G401 (cell line): ENCODE results near the gene PPOX. TPM values are rescaled to one million over a fixed set of nuclear protein-coding genes. Genes with fewer than 3 reads are reported as not detected.

ENCODE experiments used
- DNase-seq: peaks from one replicate; pipeline ENCODE4 v3.0.0-alpha.2; 2015; ENCODE audit warnings: low spot score
- in situ Hi-C: cut with HindIII; loops from 2 replicates; pipeline ENCODE4 v1.10.0; 2016; ENCODE audit warnings: low sequenced_read_pairs, mixed read lengths
- total RNA-seq: library from RNA; depleted of rRNA; stranded (reverse); fragments of >200 nt; shearing (Covaris generic); gene quantifications from 2 replicates; pipeline ENCODE4 v1.2.3, GENCODE V29; 2014

PPOX gene
- total RNA-seq, 1 experiment from 2014 or later = 27.2 TPM

GRCh38 chr1:161140755-161141400 is 25.3 kb upstream of the PPOX start:
- DNase-seq = no peak

GRCh38 chr1:161145832-161146231 is 20.4 kb upstream of the PPOX start:
- DNase-seq = no peak
- in situ Hi-C loops = loop anchor here (10.0 kb wide), 1 partner anchor 101 kb away; the partner anchor contains the start of gene USF1

More at GRCh38 chr1:161140755-161141400, 25.3 kb upstream of the PPOX start:
- in situ Hi-C loops = loop anchor here (10.0 kb wide), 1 partner anchor 96 kb away; the partner anchor contains the start of gene USF1

- no peak for DNase-seq
- in situ Hi-C loops = no loop called here
Observed at GRCh38 chr1:161153176-161153575, 13.1 kb upstream of the PPOX start.

GRCh38 chr1:161153682-161154337 is 12.4 kb upstream of the PPOX start, which contains the start of gene UFC1:
Gene UFC1, plus strand, starts transcription at chr1:161153978. Its CDS starts 20 bp downstream, at chr1:161153998.
- DNase-seq = peak; percentile 93
- in situ Hi-C loops = no loop called here

- in situ Hi-C loops = no loop called here
- DNase-seq = no peak
Observed at GRCh38 chr1:161157867-161158266, 8.4 kb upstream of the PPOX start.

GRCh38 chr1:161158316-161159010 is 7.8 kb upstream of the PPOX start:
- no peak for DNase-seq
- in situ Hi-C loops = no loop called here

GRCh38 chr1:161159087-161159912 is 6.9 kb upstream of the PPOX start, which contains the start of gene USP21:
Gene USP21, plus strand, starts transcription at chr1:161159500. Its CDS starts 1,141 bp downstream, at chr1:161160641.
- in situ Hi-C loops = no loop called here
- DNase-seq = peak; percentile 94

- DNase-seq = no peak
- in situ Hi-C loops = no loop called here
Observed at GRCh38 chr1:161159913-161160243, 6.3 kb upstream of the PPOX start.

GRCh38 chr1:161160671-161161145 is 5.5 kb upstream of the PPOX start:
- DNase-seq = no peak
- in situ Hi-C loops = no loop called here

- DNase-seq = no peak
- in situ Hi-C loops = no loop called here
Observed at GRCh38 chr1:161161652-161162051, 4.6 kb upstream of the PPOX start.

GRCh38 chr1:161162052-161162451 is 4.2 kb upstream of the PPOX start:
- DNase-seq = no peak
- in situ Hi-C loops = no loop called here

GRCh38 chr1:161162806-161163205 is 3.4 kb upstream of the PPOX start:
- in situ Hi-C loops = no loop called here
- no peak for DNase-seq

GRCh38 chr1:161163793-161164192 is 2.4 kb upstream of the PPOX start:
- in situ Hi-C loops = no loop called here
- no peak for DNase-seq

GRCh38 chr1:161164901-161165610 is 1.2 kb upstream of the PPOX start:
- in situ Hi-C loops = no loop called here
- DNase-seq = peak; percentile 26

- DNase-seq = peak; percentile 16
- in situ Hi-C loops = no loop called here
Observed at GRCh38 chr1:161166669-161167548, 683 bp downstream of the PPOX start.

- in situ Hi-C loops = no loop called here
- DNase-seq = no peak
Observed at GRCh38 chr1:161168906-161169305, 2.7 kb downstream of the PPOX start.

GRCh38 chr1:161171191-161171590 is 5.0 kb downstream of the PPOX start:
- no peak for DNase-seq
- in situ Hi-C loops = no loop called here

GRCh38 chr1:161171696-161172095 is 5.5 kb downstream of the PPOX start:
- in situ Hi-C loops = no loop called here
- no peak for DNase-seq
